A673 (cell line): ENCODE measurements around the gene TSEN2.

Source experiments
- CTCF ChIP-seq: fragments of 300-800, 200-600 bp; sonication (generic); conservative IDR thresholded peaks from 2 replicates; pipeline ENCODE4 v1.5.1; 2017; ENCODE audit warnings: low read depth, mild to moderate bottlenecking, antibody characterized with exemption, low read length, moderate library complexity, mixed read lengths
- EZH2 ChIP-seq: fragments of 200-600 bp; sonication (generic); IDR thresholded peaks from 2 replicates; pipeline ENCODE4 v1.6.1; 2017; ENCODE audit warnings: borderline replicate concordance, low read depth, mild to moderate bottlenecking, mixed read lengths, antibody characterized with exemption, low read length; ENCODE audit not compliant: poor library complexity, severe bottlenecking

GRCh38 chr3:12506201-12506709 is 22.0 kb downstream of the TSEN2 start:
- TF ChIP-seq EZH2 (no peak), CTCF (no peak)
